SK-N-MC (cell line): ENCODE measurements around the gene NCBP2L.

Source experiments
- DNase-seq: peaks from one replicate; pipeline ENCODE4 v3.0.0-alpha.2; 2011; ENCODE audit warnings: low read depth, low spot score
- H3K27ac ChIP-seq: fragments of 200-600 bp; sonication (generic); 2 replicates; pipeline ENCODE4 v1.5.1; 2016; ENCODE audit warnings: mixed run types
- H3K36me3 ChIP-seq: fragments of 200-600 bp; sonication (generic); 2 replicates; pipeline ENCODE4 v1.6.1; 2017; ENCODE audit warnings: antibody characterized with exemption, low read length, mixed read lengths; ENCODE audit not compliant: insufficient read depth
- H3K4me3 ChIP-seq: fragments of 200-600 bp; sonication (generic); 2 replicates; pipeline ENCODE4 v1.5.1; 2016
- H3K9ac ChIP-seq: fragments of 200-600 bp; sonication (generic); 2 replicates; pipeline ENCODE4 v1.8.0; 2017; ENCODE audit warnings: mixed run types, mixed read lengths; ENCODE audit not compliant: insufficient read length
- H3K9me3 ChIP-seq: fragments of 200-600 bp; sonication (generic); 2 replicates; pipeline ENCODE4 v1.6.1; 2017; ENCODE audit warnings: low read depth, mild to moderate bottlenecking, antibody characterized with exemption, low read length, moderate library complexity, mixed read lengths
- EZH2 ChIP-seq: fragments of 200-600 bp; sonication (generic); IDR thresholded peaks from one replicate; pipeline ENCODE4 v1.6.1; 2017; ENCODE audit warnings: antibody characterized with exemption
- FOXP2 ChIP-seq: optimal IDR thresholded peaks from 2 replicates; pipeline ENCODE3; 2011; ENCODE audit warnings: mild to moderate bottlenecking, moderate library complexity; ENCODE audit not compliant: insufficient read depth; ENCODE audit errors: extremely low read length, control extremely low read depth
- POLR2AphosphoS5 ChIP-seq: IDR thresholded peaks from 2 replicates; pipeline ENCODE4 v1.6.1; 2012; ENCODE audit warnings: mild to moderate bottlenecking, low read depth, low read length, borderline replicate concordance

NCBP2L gene

GRCh38 chrX:107763647-107764046 lies 13.9 kb upstream of the NCBP2L start:
- no peaks in the 10 kb centered on the region for H3K36me3 ChIP-seq
- TF ChIP-seq POLR2AphosphoS5, result no peak
- no peak for TF ChIP-seq FOXP2
- no peak for TF ChIP-seq EZH2

GRCh38 chrX:107764845-107765608 lies 12.5 kb upstream of the NCBP2L start:
- no peak for TF ChIP-seq POLR2AphosphoS5
- no peak for TF ChIP-seq FOXP2
- TF ChIP-seq EZH2, result no peak
- Histone ChIP-seq H3K9ac (no peak overlapping the region), H3K4me3 (no peak overlapping the region), H3K27ac (no peak overlapping the region), H3K36me3 (no peaks in the 10 kb centered on the region), H3K9me3 (no peaks in the 10 kb centered on the region)
- no peak for DNase-seq

More at GRCh38 chrX:107763647-107764046, 13.9 kb upstream of the NCBP2L start:
- H3K27ac ChIP-seq, result no peak overlapping the region
- no peak overlapping the region for H3K4me3 ChIP-seq
- H3K9ac ChIP-seq, result no peak overlapping the region
- no peak for DNase-seq
- no peaks in the 10 kb centered on the region for H3K9me3 ChIP-seq

DNA sequence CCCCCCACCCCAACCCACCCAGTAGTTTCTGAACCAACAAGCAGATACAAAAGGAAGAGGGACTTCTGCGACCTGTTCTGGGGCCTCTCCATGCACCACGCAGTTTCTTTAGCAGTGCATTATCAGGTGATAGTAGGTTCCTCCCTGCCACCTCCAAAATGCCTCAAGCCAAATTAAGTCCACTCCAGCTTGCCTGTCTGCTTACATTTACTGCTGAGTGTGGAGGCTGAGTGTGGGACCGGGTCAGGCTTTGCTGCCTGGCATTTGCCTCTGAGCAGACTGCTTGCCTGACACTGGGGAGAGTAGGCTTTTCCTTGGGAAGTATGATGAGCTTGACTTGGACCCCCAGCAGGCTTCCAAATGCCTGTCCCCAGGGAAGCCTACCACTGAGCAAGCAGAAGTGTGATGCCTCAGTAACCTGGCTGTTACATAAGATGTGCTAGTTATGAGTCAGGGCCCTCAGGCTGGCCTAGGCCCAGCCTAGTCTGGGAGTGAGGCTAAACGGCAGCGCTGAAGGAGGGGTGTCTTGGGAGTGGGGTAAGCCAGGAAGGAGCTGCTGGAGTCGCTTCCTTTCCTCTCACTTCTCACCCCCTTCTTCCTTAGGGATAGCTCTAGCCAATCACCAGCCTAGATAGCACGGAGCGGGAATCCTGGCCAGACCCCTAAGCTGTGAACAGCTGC lies 10.9 kb upstream of the NCBP2L start:
- H3K4me3 ChIP-seq, result no peak overlapping the region
- no peak overlapping the region for H3K27ac ChIP-seq
- no peaks in the 10 kb centered on the region for H3K9me3 ChIP-seq
- H3K9ac ChIP-seq, result no peak overlapping the region
- no peaks in the 10 kb centered on the region for H3K36me3 ChIP-seq
- no peak for DNase-seq
- TF ChIP-seq FOXP2, result no peak
- no peak for TF ChIP-seq EZH2
- TF ChIP-seq POLR2AphosphoS5, result no peak

DNA sequence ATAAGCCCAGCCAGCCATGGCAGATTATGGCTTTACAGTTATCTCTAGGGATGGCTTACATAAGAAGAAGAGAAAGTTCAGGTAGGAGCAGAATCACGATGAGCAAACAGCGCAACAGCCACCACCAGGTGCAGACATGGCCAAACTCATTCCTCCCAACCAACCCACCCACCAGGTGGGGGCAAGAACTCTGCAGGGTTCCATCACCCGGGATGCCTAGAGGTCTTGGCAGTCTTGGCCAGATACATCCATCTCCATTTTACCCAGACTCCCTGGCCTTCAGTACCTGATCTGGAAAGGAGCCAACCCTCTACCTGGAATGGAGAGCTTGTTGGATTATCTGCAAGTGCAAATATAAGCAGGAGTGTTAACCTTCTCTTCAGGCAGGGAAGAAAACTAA lies 9.5 kb upstream of the NCBP2L start:
- DNase-seq, result no peak
- H3K4me3 ChIP-seq, result no peak overlapping the region
- no peaks in the 10 kb centered on the region for H3K36me3 ChIP-seq
- no peak overlapping the region for H3K27ac ChIP-seq
- H3K9me3 ChIP-seq, result no peaks in the 10 kb centered on the region
- TF ChIP-seq FOXP2 (no peak), POLR2AphosphoS5 (no peak), EZH2 (no peak)
- H3K9ac ChIP-seq, result no peak overlapping the region

DNA sequence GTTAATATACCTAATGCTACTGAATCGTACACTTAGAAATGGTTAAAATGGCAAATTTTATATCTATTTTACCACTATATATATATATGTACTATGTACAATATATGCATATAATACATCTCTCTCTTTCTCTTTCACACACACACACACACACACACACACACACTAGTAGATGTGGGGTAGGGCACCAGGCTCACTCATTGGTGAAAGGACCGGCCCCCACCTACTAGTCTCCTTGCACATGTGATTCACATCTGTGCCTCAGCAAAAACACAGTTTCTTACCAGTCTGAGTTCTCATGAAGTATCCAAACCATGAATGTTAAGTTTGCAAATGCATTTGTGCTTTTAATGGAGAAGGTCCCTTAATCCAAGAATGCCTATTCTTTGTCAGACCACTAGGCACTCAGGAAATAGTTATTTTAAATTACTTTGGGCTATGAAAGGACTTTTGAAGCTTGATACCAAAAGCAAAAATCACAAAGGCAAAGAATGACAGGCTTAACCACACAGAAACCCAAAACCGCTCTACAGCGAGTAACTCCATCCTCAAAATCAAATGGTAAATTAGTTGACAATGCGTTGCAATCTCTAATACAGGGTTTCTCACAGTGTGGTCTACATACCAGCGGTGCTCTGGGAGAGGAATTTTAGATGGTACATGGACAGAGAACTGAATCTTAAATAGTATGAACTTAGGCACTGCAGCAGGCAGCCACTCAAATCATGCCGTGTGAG lies 7.8 kb upstream of the NCBP2L start:
- H3K9me3 ChIP-seq, result no peaks in the 10 kb centered on the region
- no peaks in the 10 kb centered on the region for H3K36me3 ChIP-seq
- TF ChIP-seq EZH2 (no peak), POLR2AphosphoS5 (no peak), FOXP2 (no peak)
- H3K27ac ChIP-seq, result no peak overlapping the region
- no peak overlapping the region for H3K9ac ChIP-seq
- no peak overlapping the region for H3K4me3 ChIP-seq
- DNase-seq, result no peak

GRCh38 chrX:107773206-107773605 lies 4.3 kb upstream of the NCBP2L start:
- H3K9ac ChIP-seq, result no peak overlapping the region
- H3K4me3 ChIP-seq, result no peak overlapping the region
- no peaks in the 10 kb centered on the region for H3K36me3 ChIP-seq

DNA sequence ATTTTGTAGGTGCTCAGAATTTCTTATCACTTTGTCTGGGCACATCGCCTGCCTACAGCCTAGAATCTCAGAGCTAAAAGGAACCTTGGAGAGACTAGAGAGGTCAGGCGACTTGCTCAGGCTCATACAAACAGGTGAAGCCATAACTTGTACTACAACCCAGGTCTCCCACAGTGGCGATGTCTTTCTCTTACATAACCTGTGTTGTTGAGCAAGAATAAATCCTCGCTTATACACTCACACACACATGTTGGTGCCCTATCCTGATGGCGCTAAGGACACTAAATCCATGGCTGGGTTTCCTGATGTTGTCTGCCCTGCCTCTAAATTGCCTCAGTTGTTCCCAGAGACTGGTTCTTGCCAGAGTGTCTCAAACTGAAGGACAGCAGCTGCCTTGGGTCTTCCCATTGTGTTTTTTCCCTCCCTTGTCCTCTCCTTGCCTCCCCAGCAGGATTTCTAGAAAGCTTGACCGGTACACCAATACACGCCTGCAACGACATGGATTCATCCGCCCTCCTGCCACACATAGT lies 3.6 kb upstream of the NCBP2L start:
- TF ChIP-seq FOXP2 (no peak), POLR2AphosphoS5 (no peak)
- H3K9me3 ChIP-seq, result no peaks in the 10 kb centered on the region
- no peak for DNase-seq
- no peak overlapping the region for H3K4me3 ChIP-seq
- H3K27ac ChIP-seq, result no peak overlapping the region
- H3K36me3 ChIP-seq, result no peaks in the 10 kb centered on the region
- no peak overlapping the region for H3K9ac ChIP-seq

More at GRCh38 chrX:107773206-107773605, 4.3 kb upstream of the NCBP2L start:
- no peak for DNase-seq
- Histone ChIP-seq H3K9me3 (no peaks in the 10 kb centered on the region), H3K27ac (no peak overlapping the region)
- TF ChIP-seq FOXP2 (no peak), POLR2AphosphoS5 (no peak), EZH2 (no peak)
